Smooth muscle cell (in vitro differentiated cells): ENCODE data around the gene ADIPOR2. TPM values are rescaled to one million over a fixed set of nuclear protein-coding genes. Genes with fewer than 3 reads are reported as not detected.

Experiments used
- DNase-seq: peaks from one replicate; lab custom pipeline; 2025; ENCODE audit not compliant: unreplicated experiment; lab: John Stamatoyannopoulos, UW
- H2AFZ ChIP-seq: fragments of 200-600 bp; sonication (generic); 2 replicates; pipeline ENCODE4 v1.6.0; 2016; ENCODE audit warnings: antibody characterized with exemption, low read depth, mild to moderate bottlenecking
- H3F3A ChIP-seq: fragments of 200-600 bp; sonication (generic); 2 replicates; pipeline ENCODE4 v1.6.0; 2017; ENCODE audit warnings: antibody characterized with exemption, low read depth
- H3K27ac ChIP-seq: fragments of 200-600 bp; sonication (generic); 2 replicates; pipeline ENCODE4 v1.5.1; 2016; ENCODE audit warnings: low read depth, mild to moderate bottlenecking
- H3K27me3 ChIP-seq: fragments of 200-600 bp; sonication (generic); 2 replicates; pipeline ENCODE4 v1.6.1; 2016; ENCODE audit warnings: low read depth, mild to moderate bottlenecking
- H3K36me3 ChIP-seq: fragments of 200-600 bp; sonication (generic); 2 replicates; pipeline ENCODE4 v1.5.1; 2016; ENCODE audit warnings: low read depth
- H3K4me1 ChIP-seq: fragments of 200-600 bp; sonication (generic); 2 replicates; pipeline ENCODE4 v1.5.1; 2016; ENCODE audit warnings: low read depth
- H3K4me2 ChIP-seq: fragments of 200-600 bp; sonication (generic); 2 replicates; pipeline ENCODE4 v1.6.0; 2016; ENCODE audit warnings: mild to moderate bottlenecking
- H3K4me3 ChIP-seq: fragments of 200-600 bp; sonication (generic); 2 replicates; pipeline ENCODE4 v1.5.1; 2016; ENCODE audit warnings: mild to moderate bottlenecking
- H3K79me2 ChIP-seq: fragments of 200-600 bp; sonication (generic); 2 replicates; pipeline ENCODE4 v1.6.0; 2016; ENCODE audit warnings: low read depth, mild to moderate bottlenecking
- H3K9ac ChIP-seq: fragments of 200-600 bp; sonication (generic); 2 replicates; pipeline ENCODE4 v1.6.0; 2016; ENCODE audit warnings: low read depth
- H3K9me3 ChIP-seq: fragments of 200-600 bp; sonication (generic); replicated peaks from 2 replicates; pipeline ENCODE4 v1.5.1; 2016; ENCODE audit warnings: low read depth
- H4K20me1 ChIP-seq: fragments of 200-600 bp; sonication (generic); 2 replicates; pipeline ENCODE4 v1.6.0; 2016; ENCODE audit warnings: low read depth
- CTCF ChIP-seq: fragments of 200-600 bp; sonication (generic); IDR thresholded peaks from 2 replicates; pipeline ENCODE4 v1.5.1; 2017; ENCODE audit warnings: borderline replicate concordance, mild to moderate bottlenecking, antibody characterized with exemption; ENCODE audit not compliant: insufficient read depth, poor library complexity, severe bottlenecking
- WGBS: methylation state at CpG from one replicate; pipeline ENCODE4 v1.1.7; 2016; ENCODE audit warnings: low lambda C conversion rate; 5-methylcytosine and 5-hydroxymethylcytosine counted together
- polyA plus RNA-seq: library from polyadenylated mRNA; unstranded; fragments of >200 nt; fragmentation: Nextera tagmentation; extraction: Ambion mirVana; gene quantifications from 2 replicates; pipeline ENCODE4 v1.2.1, GENCODE V29; 2016
- total RNA-seq: library from RNA; depleted of rRNA; stranded (reverse); fragments of >200 nt; gene quantifications from 2 replicates; pipeline ENCODE4 v1.2.3, GENCODE V29; 2014

ADIPOR2 gene
- total and polyA plus RNA-seq, 2 experiments from 2014 or later = 7.0 to 34.1 TPM

GRCh38 chr12:1758887-1759286 lies 68.0 kb downstream of the ADIPOR2 start:
- Histone ChIP-seq H3K4me3 (no peak overlapping the region), H3K27me3 (no peaks in the 10 kb centered on the region), H3K36me3 (peaks cover 10% of the 10 kb centered on the region), H3K4me2 (no peak overlapping the region), H3K79me2 (peaks cover 44% of the 10 kb centered on the region), H2AFZ (no peak overlapping the region), H4K20me1 (peaks cover 86% of the 10 kb centered on the region), H3K27ac (no peak overlapping the region), H3K9ac (no peak overlapping the region), H3K4me1 (no peaks in the 10 kb centered on the region), H3K9me3 (no peaks in the 10 kb centered on the region), H3F3A (no peaks in the 10 kb centered on the region)
- 69% methylated on average over 4 of the region's 4 CpGs for WGBS
- DNase-seq = no peak
- TF ChIP-seq CTCF = no peak

- 85% methylated on average over 2 of the region's 2 CpGs for WGBS
- Histone ChIP-seq H4K20me1 (peaks cover 94% of the 10 kb centered on the region), H3K79me2 (peaks cover 40% of the 10 kb centered on the region)
Observed at GRCh38 chr12:1760566-1761382, 69.9 kb downstream of the ADIPOR2 start.

GRCh38 chr12:1761857-1762256 lies 71.0 kb downstream of the ADIPOR2 start:
- no peak overlapping the region for H3K9ac ChIP-seq
- no peak overlapping the region for H3K27ac ChIP-seq
- DNase-seq = no peak
- no peaks in the 10 kb centered on the region for H3K27me3 ChIP-seq
- H4K20me1 ChIP-seq = peaks cover 95% of the 10 kb centered on the region
- whole genome bisulfite sequencing = 97% methylated on average over 3 of the region's 3 CpGs
- H2AFZ ChIP-seq = no peak overlapping the region
- H3K79me2 ChIP-seq = peaks cover 43% of the 10 kb centered on the region
- no peaks in the 10 kb centered on the region for H3K9me3 ChIP-seq
- H3F3A ChIP-seq = no peaks in the 10 kb centered on the region
- no peaks in the 10 kb centered on the region for H3K36me3 ChIP-seq
- H3K4me1 ChIP-seq = no peaks in the 10 kb centered on the region
- no peak overlapping the region for H3K4me3 ChIP-seq
- no peak overlapping the region for H3K4me2 ChIP-seq
- TF ChIP-seq CTCF = no peak

More at GRCh38 chr12:1760566-1761382, 69.9 kb downstream of the ADIPOR2 start:
- Histone ChIP-seq H3K4me2 (no peak overlapping the region), H2AFZ (no peak overlapping the region), H3K36me3 (no peaks in the 10 kb centered on the region), H3K9me3 (no peaks in the 10 kb centered on the region), H3F3A (no peaks in the 10 kb centered on the region), H3K4me3 (no peak overlapping the region), H3K9ac (no peak overlapping the region), H3K27ac (no peak overlapping the region), H3K4me1 (no peaks in the 10 kb centered on the region), H3K27me3 (no peaks in the 10 kb centered on the region)
- no peak for TF ChIP-seq CTCF
- no peak for DNase-seq

GRCh38 chr12:1763153-1763552 lies 72.3 kb downstream of the ADIPOR2 start:
- 91% methylated on average over 2 of the region's 2 CpGs for WGBS
- H3K27ac ChIP-seq = no peak overlapping the region
- TF ChIP-seq CTCF = no peak
- peaks cover 95% of the 10 kb centered on the region for H4K20me1 ChIP-seq
- H3K4me1 ChIP-seq = no peaks in the 10 kb centered on the region
- no peak overlapping the region for H3K9ac ChIP-seq
- H2AFZ ChIP-seq = no peak overlapping the region
- no peaks in the 10 kb centered on the region for H3F3A ChIP-seq
- H3K9me3 ChIP-seq = no peaks in the 10 kb centered on the region
- no peaks in the 10 kb centered on the region for H3K36me3 ChIP-seq
- DNase-seq = no peak
- no peak overlapping the region for H3K4me3 ChIP-seq
- no peaks in the 10 kb centered on the region for H3K27me3 ChIP-seq
- no peak overlapping the region for H3K4me2 ChIP-seq
- peaks cover 53% of the 10 kb centered on the region for H3K79me2 ChIP-seq
